ENCODE data around the gene NUP62.
A peak's percentile ranks its signal among the peaks of the same experiment; 100 is the strongest.

The NUP62 gene

DNA sequence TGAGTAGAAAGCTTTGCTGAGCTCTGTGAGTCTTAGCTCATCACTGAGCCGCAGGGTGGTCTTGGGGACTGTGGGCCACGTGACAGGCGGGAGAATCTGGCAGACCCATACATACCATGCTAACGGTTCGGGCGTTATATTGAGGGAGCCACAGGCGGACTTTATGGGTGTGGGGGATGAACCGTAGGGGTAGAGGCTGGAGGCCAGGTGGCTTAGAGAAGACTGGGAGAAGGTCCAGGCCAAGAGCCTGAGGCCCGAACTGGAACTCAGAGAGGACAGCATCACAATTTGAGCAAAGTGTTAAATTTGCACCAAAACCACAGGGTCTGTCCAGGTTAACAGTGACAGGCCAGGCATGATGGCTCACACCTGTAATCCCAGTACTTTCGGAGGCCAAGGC lies 15.6 kb downstream of the NUP62 start:
- Histone ChIP-seq H3K4me3 (ENCODE audit: low read length in 2 of 2) (no peak overlapping the region), H3K9ac (ENCODE audit: low read length in 2 of 2) (no peak overlapping the region), H3K4me1 (ENCODE audit: control insufficient read depth, insufficient read depth, low read length) (peaks cover 7% of the 10 kb centered on the region), H3K27me3 (ENCODE audit: control insufficient read depth in 1 of 2, insufficient read depth in 2 of 2, low read length in 2 of 2) (no peaks in the 10 kb centered on the region), H3K36me3 (ENCODE audit: control insufficient read depth in 2 of 2, insufficient read depth in 2 of 2, low read length in 2 of 2) (peaks cover 2 to 22% of the 10 kb centered on the region in 2 donors), H3K9me3 (ENCODE audit: control insufficient read depth in 2 of 2, low read length in 2 of 2) (no peaks in the 10 kb centered on the region), H3K27ac (ENCODE audit: low read length) (no peak overlapping the region)

DNA sequence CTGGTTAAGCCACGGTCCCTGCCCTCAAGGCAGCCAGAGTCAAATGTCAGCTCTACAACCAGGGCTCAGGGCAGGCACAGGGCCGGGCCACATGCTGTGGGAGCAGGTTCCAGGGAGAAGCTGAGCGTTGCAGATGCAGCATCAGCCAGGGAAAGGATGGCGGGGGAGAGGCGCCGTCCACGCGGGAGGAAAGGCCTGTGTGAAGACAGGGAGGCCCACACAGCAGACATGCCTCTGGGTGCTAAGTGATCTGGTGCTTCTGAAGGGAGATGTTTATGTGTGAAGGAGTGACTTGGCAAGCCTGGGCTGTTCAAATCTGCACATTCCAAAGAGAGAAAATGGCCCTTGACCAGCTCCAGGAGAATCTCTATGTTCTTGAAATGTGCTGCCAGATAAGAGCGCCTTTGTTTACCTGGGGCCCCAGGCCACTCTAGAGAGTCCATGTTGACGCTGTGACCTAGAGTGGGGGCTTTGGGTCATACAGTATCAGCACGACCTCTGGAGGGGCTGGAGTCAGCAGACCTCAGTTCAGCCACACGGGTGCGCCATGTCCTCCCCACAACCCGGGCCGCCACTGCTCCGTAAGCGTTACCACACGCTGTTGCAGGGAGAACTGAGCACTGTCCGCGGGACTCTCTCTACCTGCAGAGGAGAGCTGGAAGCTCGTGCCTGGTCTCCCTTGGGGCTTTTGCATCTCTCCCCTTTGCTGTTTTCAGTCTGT lies 16.2 kb downstream of the NUP62 start:
- H3K9me3 ChIP-seq (ENCODE audit: control insufficient read depth in 2 of 2, low read length in 2 of 2) = no peaks in the 10 kb centered on the region
- H3K4me3 ChIP-seq (ENCODE audit: low read length in 2 of 2) = no peak overlapping the region
- H3K9ac ChIP-seq (ENCODE audit: low read length in 2 of 2) = no peak overlapping the region
- H3K27me3 ChIP-seq (ENCODE audit: control insufficient read depth in 1 of 2, insufficient read depth in 2 of 2, low read length in 2 of 2) = no peaks in the 10 kb centered on the region
- H3K27ac ChIP-seq (ENCODE audit: low read length) = no peak overlapping the region
- peaks cover 7 to 26% of the 10 kb centered on the region in 2 donors for H3K36me3 ChIP-seq (ENCODE audit: control insufficient read depth in 2 of 2, insufficient read depth in 2 of 2, low read length in 2 of 2)
- peaks cover 7% of the 10 kb centered on the region for H3K4me1 ChIP-seq (ENCODE audit: control insufficient read depth, insufficient read depth, low read length)

DNA sequence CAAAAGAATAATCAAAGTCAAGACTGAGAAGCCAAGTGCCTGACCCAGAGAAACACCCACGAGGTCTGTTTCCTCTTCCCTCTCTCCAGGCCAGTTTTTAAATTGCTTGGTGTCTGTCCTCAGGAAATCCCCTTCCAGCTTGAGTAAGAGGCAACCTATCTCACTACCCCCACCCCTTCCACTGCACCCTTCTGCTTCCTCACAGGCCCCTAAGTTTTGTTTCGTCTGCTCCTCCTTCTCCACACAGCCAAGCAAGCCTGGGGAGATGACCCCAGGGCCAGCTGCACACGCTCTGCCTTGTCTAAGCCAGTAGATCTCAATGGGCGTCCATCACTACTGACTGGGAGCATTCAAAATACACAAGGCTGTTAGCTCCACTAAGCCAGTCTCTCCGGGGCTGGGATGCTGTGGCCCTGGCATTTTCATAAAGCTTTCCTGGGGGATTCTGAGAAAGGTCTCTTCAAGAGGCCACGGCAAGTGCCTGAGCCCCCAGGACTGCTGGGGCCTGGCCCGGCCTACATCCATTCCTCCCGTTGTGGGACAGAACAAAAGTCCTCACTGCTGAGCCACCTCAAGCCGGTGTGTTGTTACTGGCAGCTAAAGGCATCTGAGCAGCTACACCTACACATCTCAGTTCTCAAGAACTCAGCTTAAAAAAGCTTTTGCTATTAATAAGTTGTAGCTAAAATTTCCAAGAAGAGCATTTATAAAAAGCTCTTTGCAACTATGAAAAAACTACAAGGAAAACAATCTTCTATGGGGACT lies 17.7 kb downstream of the NUP62 start:
- no peak overlapping the region for H3K4me3 ChIP-seq (ENCODE audit: low read length in 2 of 2)
- no peak overlapping the region for H3K27ac ChIP-seq (ENCODE audit: low read length)
- no peaks in the 10 kb centered on the region for H3K27me3 ChIP-seq (ENCODE audit: control insufficient read depth in 1 of 2, insufficient read depth in 2 of 2, low read length in 2 of 2)
- no peak overlapping the region for H3K9ac ChIP-seq (ENCODE audit: low read length in 2 of 2)
- H3K9me3 ChIP-seq (ENCODE audit: control insufficient read depth in 2 of 2, low read length in 2 of 2) = no peaks in the 10 kb centered on the region
- peaks cover 12 to 36% of the 10 kb centered on the region in 2 donors for H3K36me3 ChIP-seq (ENCODE audit: control insufficient read depth in 2 of 2, insufficient read depth in 2 of 2, low read length in 2 of 2)
- H3K4me1 ChIP-seq (ENCODE audit: control insufficient read depth, insufficient read depth, low read length) = peaks cover 4% of the 10 kb centered on the region

DNA sequence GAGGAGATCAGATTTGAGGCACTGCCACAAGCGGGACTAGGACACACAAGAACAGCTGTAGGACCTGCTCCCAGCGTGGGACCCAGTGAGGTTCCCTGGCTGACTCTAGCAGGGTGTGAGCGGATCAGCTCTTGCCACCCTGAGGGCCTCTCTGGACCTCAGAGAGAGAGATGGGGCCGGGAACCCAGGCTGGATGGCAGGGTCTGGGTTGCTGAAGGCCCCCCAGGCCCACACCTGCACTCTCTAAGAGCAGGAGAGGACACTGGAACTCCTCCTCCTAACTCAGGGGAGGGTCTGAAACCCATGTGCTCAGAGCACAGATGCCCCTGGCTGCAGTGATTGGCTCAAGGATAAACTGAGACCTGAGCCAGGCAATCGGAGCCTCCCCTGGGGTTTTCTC lies 19.1 kb downstream of the NUP62 start:
- no peaks in the 10 kb centered on the region for H3K9me3 ChIP-seq (ENCODE audit: control insufficient read depth in 2 of 2, low read length in 2 of 2)
- H3K27me3 ChIP-seq (ENCODE audit: control insufficient read depth in 1 of 2, insufficient read depth in 2 of 2, low read length in 2 of 2) = no peaks in the 10 kb centered on the region
- no peak overlapping the region for H3K27ac ChIP-seq (ENCODE audit: low read length)
- H3K36me3 ChIP-seq (ENCODE audit: control insufficient read depth in 2 of 2, insufficient read depth in 2 of 2, low read length in 2 of 2) = peaks cover 12 to 36% of the 10 kb centered on the region in 2 donors
- no peak overlapping the region for H3K9ac ChIP-seq (ENCODE audit: low read length in 2 of 2)
- H3K4me3 ChIP-seq (ENCODE audit: low read length in 2 of 2) = no peak overlapping the region
- H3K4me1 ChIP-seq (ENCODE audit: control insufficient read depth, insufficient read depth, low read length) = peaks cover 4% of the 10 kb centered on the region

DNA sequence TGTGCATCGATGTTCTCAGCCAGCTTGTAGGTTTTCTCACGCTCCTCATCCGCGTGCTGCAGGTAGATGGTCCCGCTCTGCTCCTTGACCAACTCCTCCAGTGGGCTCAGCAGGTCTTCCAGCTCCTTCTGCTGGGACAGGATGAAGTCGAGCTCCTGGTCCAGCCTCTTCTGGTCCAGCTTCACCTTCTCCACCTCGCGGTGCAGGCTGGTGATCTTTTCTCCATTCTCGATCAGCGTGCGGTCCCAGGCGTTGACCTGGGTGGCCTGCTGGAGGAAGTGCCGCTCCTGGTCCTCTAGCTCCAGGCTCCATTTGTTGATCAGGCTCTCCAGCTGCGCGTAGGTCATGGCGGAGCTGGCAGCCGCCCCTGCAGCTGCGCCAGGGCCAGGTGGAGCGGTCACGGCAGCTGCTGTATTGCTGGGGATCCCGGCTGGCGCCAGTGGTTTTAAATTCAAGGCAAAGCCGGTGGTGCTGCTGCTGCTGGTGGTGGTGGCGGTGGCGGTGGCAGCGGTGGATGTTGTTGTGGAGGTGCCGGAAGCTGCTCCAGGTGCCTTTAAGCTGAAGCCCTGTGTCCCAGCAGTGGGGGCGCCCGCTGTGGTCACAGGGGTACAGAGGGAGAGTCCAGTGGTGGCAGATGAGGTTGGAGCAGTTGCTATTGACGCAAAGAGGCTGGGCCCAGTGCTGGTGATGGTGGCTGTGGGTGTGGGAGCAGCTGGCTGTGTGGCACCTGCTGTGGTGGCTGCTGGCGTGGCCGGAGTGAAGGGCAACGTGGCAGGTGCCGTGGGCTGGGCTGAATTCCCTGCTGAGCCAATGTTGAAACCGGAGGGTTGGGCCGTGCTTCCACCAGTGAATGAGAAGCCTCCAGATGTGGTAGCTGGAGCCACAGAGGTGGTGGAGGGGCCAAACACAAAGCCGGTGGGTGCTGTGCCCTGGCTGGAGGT lies 20.6 kb downstream of the NUP62 start:
- Histone ChIP-seq H3K4me3 (ENCODE audit: low read length in 2 of 2) (no peak overlapping the region), H3K27ac (ENCODE audit: low read length) (no peak overlapping the region), H3K9me3 (ENCODE audit: control insufficient read depth in 2 of 2, low read length in 2 of 2) (no peaks in the 10 kb centered on the region), H3K9ac (ENCODE audit: low read length in 2 of 2) (no peak overlapping the region), H3K27me3 (ENCODE audit: control insufficient read depth in 1 of 2, insufficient read depth in 2 of 2, low read length in 2 of 2) (no peaks in the 10 kb centered on the region), H3K36me3 (ENCODE audit: control insufficient read depth in 2 of 2, insufficient read depth in 2 of 2, low read length in 2 of 2) (peaks cover 12 to 30% of the 10 kb centered on the region in 2 donors), H3K4me1 (ENCODE audit: control insufficient read depth, insufficient read depth, low read length) (peaks cover 4% of the 10 kb centered on the region)

DNA sequence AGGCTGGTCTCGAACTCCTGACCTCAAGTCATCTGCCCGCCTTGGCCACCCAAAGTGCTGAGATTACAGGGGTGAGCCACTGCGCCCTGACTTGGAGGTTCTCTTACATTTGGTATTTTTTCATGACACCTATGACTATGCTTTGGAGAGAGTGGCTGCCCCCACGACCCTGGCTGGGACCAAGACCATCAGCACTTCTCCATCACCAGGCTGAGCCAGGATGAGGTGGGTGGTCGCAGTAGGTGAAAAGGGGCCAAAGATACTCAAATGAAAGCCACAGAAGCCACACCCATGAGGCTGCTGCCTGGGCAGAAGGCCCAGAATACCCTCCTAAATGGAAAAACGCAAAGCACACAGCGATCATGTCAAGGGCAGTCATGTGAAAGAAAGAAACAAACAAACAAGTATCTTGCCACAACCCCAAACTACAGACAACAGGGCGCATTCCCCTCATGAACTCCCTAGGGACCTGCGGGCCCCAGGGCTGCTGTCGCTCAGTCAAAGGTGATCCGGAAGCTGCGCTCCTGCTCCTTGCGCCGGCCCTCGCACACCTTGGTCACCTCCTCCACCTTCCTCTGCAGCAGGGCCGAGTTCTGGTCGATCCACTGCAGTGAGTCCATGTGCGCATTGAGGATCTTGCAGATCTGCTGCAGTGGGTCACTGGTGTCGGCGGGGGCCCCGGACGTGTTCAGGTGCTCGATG lies 21.4 kb downstream of the NUP62 start:
- Histone ChIP-seq H3K9ac (ENCODE audit: low read length in 2 of 2) (no peak overlapping the region), H3K4me1 (ENCODE audit: control insufficient read depth, insufficient read depth, low read length) (peaks cover 2% of the 10 kb centered on the region), H3K4me3 (ENCODE audit: low read length in 2 of 2) (no peak overlapping the region), H3K27me3 (ENCODE audit: control insufficient read depth in 1 of 2, insufficient read depth in 2 of 2, low read length in 2 of 2) (no peaks in the 10 kb centered on the region), H3K9me3 (ENCODE audit: control insufficient read depth in 2 of 2, low read length in 2 of 2) (no peaks in the 10 kb centered on the region), H3K27ac (ENCODE audit: low read length) (no peak overlapping the region), H3K36me3 (ENCODE audit: control insufficient read depth in 2 of 2, insufficient read depth in 2 of 2, low read length in 2 of 2) (peaks cover 12 to 29% of the 10 kb centered on the region in 2 donors)

DNA sequence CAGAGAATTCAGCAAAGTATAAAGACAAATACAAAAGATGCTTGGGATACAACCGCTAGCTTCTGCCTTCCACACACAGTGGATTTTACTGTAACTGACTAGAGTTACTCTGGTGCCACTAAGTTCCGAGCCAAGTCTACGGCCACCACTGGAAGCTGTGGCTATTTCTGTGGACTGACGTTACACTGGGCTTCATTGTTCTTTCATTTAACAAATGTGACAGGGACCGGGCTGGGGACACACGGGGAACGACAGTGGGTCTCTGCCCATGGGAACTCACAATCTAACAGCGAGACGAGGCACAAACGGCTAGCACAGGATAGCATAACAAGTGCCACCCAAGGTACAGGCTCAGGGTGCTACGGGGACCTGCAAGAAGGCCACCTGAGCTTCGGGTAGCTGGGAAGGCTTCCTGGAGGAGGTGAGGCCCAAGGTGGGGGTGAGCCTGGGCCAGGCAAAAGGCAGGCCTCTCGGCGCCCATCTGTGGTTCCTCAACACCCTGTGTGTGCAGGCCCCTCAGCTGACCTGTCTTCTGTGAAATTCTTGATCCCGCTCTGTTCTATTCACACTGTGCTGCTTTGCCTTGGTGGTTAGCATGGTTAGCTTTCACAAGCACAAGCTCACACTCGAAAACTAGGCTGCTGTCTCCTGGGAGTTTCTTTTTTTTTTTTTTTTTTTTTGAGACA lies 22.3 kb downstream of the NUP62 start:
- no peaks in the 10 kb centered on the region for H3K4me1 ChIP-seq (ENCODE audit: control insufficient read depth, insufficient read depth, low read length)
- no peak overlapping the region for H3K9ac ChIP-seq (ENCODE audit: low read length in 2 of 2)
- H3K4me3 ChIP-seq (ENCODE audit: low read length in 2 of 2) = no peak overlapping the region
- no peaks in the 10 kb centered on the region for H3K9me3 ChIP-seq (ENCODE audit: control insufficient read depth in 2 of 2, low read length in 2 of 2)
- H3K27me3 ChIP-seq (ENCODE audit: control insufficient read depth in 1 of 2, insufficient read depth in 2 of 2, low read length in 2 of 2) = no peaks in the 10 kb centered on the region
- H3K27ac ChIP-seq (ENCODE audit: low read length) = no peak overlapping the region
- H3K36me3 ChIP-seq (ENCODE audit: control insufficient read depth in 2 of 2, insufficient read depth in 2 of 2, low read length in 2 of 2) = peaks cover 12 to 28% of the 10 kb centered on the region in 2 donors

DNA sequence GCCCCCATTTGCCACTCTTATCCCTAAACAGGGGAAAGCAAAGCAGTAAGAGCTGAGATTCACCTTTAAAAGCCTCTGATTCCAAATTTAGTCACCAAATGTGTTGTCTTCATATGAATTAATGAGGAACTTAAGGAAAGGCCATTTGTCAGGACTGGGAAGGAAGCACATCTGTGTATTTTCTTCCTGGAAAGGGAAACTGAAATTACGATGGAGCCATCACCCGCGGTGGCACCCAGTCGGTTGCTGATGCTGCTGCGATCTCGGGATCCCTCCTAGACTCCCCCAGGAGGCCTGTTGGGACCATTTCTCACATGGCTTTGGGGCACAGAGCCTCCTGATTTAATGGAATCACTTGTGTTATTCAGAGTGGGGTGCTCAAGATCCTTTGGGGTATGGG lies 25.2 kb downstream of the NUP62 start:
- Histone ChIP-seq H3K9ac (ENCODE audit: low read length in 2 of 2) (no peak overlapping the region), H3K27ac (ENCODE audit: low read length) (no peak overlapping the region)

DNA sequence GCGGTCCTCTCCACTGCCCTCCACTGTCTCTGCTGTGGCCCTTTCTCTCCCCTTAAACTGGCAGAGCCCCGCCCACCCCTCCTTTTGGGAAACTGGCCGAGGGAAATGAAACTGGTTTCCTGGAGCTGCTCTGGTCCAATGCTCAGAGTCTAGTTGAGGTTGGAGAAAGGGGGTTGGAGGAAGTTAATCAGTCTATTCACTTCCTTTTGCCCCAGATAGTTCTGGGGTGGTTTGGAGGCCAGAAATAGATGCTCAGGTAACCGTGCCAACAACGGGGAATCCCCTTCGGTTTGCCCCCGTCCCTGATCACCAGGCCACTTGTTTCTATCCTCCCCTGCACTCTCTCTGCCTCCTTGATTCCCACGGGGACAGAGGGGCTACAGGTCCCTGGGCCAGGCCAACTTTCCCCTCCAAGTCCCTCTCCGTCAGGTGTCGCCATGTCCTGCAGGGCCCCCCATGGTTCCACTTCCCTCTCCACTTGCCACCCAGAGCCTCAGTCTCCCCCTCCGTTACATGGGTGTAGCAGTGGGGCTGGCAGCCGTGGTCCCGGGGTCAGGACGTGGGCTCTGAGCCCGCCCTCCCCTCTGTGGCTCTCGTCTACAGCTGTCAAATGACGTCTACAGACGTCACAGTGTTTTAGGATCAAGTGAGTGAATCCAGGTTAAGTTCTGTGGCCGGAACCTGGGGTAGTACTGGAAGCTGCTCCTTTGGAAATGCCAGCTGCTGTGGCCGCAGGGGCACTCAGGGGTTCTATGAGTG lies 32.3 kb downstream of the NUP62 start, which contains the start of gene IL4I1:
Gene IL4I1, minus strand, starts transcription at position 25 of the 759 bp plus-strand sequence. CDS start 727 bp downstream, outside the sequence.
- H3K27ac ChIP-seq (ENCODE audit: low read length) = no peak within 1 kb of the TSS

More for the DNA sequence above, 25.2 kb downstream of the NUP62 start:
- Histone ChIP-seq H3K27me3 (ENCODE audit: control insufficient read depth in 1 of 2, insufficient read depth in 2 of 2, low read length in 2 of 2) (no peaks in the 10 kb centered on the region), H3K4me3 (ENCODE audit: low read length in 2 of 2) (no peak overlapping the region), H3K9me3 (ENCODE audit: control insufficient read depth in 2 of 2, low read length in 2 of 2) (no peaks in the 10 kb centered on the region), H3K36me3 (ENCODE audit: control insufficient read depth in 2 of 2, insufficient read depth in 2 of 2, low read length in 2 of 2) (peaks cover 12 to 23% of the 10 kb centered on the region in 2 donors), H3K4me1 (ENCODE audit: control insufficient read depth, insufficient read depth, low read length) (no peaks in the 10 kb centered on the region)

More for the DNA sequence above, 32.3 kb downstream of the NUP62 start, which contains the start of gene IL4I1:
- Histone ChIP-seq H3K4me3 (ENCODE audit: low read length in 2 of 2) (peak within 1 kb of the TSS in 1 of 2 donors; percentile 3), H3K9me3 (ENCODE audit: control insufficient read depth in 2 of 2, low read length in 2 of 2) (no peaks in the 10 kb centered on the region), H3K36me3 (ENCODE audit: control insufficient read depth in 2 of 2, insufficient read depth in 2 of 2, low read length in 2 of 2) (no peaks in the 10 kb centered on the region), H3K4me1 (ENCODE audit: control insufficient read depth, insufficient read depth, low read length) (peaks cover 13% of the 10 kb centered on the region), H3K9ac (ENCODE audit: low read length in 2 of 2) (no peak within 1 kb of the TSS), H3K27me3 (ENCODE audit: control insufficient read depth in 1 of 2, insufficient read depth in 2 of 2, low read length in 2 of 2) (peaks cover 0 to 4% of the 10 kb centered on the region in 2 donors)

Data from stomach smooth muscle (tissue), 2 donors.